AG09309 (cell line): Measurements from ENCODE around the gene HOXD9.

Source experiments
- DNase-seq: peaks from one replicate; pipeline ENCODE4 v3.0.0-alpha.2; 2010; ENCODE audit warnings: low read depth
- H3K4me3 ChIP-seq: 2 replicates; pipeline ENCODE4 v1.5.1; 2011; ENCODE audit warnings: mild to moderate bottlenecking, low read depth, low read length, moderate library complexity; ENCODE audit not compliant: control insufficient read depth
- TF ChIP-seq, protein P1 (sequence below): IDR thresholded peaks from 2 replicates; pipeline ENCODE4 v1.5.1; 2011; ENCODE audit warnings: mild to moderate bottlenecking, low read depth, low read length, inconsistent platforms; ENCODE audit not compliant: insufficient read depth, control insufficient read depth; ENCODE audit errors: missing control alignments

HOXD9 gene

DNA sequence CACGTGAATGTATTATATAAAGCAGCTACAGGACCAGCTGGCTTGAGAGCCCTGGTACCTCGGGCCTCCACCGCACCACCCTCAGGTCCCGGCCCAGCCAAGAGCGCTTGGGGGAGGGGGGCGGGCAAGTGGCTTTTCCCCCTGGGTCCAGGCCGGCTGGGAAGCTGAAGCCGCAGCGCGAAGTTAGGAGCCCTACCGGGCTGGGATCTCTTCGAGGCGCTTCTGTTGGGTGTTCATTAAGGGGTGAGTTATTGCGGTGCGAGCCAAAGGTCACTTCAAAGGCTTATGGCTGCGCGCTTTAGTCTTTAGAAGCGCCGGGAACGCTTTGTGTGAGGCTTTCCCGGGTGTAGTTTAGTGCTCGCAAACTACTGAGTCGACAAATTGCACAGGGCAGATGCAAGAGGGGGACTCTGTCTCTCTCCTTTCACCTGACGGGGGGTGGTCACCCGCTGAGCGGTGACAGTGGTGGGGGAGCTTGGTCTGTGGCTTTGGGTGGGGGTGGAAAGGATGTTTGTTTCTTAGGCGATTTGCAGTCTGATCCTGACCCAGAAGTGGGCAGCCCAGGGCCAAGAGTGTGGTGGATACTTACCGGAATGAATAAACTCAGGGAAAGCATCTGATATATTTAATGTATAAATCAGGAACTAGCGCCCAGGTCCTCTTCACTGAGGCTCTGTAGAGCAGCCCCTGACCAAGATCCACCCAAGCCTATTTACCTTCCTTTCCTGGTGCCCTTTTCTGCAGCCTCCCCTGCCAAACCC lies 40.6 kb downstream of the HOXD9 start:
- TF ChIP-seq, protein P1, sequence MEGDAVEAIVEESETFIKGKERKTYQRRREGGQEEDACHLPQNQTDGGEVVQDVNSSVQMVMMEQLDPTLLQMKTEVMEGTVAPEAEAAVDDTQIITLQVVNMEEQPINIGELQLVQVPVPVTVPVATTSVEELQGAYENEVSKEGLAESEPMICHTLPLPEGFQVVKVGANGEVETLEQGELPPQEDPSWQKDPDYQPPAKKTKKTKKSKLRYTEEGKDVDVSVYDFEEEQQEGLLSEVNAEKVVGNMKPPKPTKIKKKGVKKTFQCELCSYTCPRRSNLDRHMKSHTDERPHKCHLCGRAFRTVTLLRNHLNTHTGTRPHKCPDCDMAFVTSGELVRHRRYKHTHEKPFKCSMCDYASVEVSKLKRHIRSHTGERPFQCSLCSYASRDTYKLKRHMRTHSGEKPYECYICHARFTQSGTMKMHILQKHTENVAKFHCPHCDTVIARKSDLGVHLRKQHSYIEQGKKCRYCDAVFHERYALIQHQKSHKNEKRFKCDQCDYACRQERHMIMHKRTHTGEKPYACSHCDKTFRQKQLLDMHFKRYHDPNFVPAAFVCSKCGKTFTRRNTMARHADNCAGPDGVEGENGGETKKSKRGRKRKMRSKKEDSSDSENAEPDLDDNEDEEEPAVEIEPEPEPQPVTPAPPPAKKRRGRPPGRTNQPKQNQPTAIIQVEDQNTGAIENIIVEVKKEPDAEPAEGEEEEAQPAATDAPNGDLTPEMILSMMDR: no peak
- H3K4me3 ChIP-seq: no peak overlapping the region

DNA sequence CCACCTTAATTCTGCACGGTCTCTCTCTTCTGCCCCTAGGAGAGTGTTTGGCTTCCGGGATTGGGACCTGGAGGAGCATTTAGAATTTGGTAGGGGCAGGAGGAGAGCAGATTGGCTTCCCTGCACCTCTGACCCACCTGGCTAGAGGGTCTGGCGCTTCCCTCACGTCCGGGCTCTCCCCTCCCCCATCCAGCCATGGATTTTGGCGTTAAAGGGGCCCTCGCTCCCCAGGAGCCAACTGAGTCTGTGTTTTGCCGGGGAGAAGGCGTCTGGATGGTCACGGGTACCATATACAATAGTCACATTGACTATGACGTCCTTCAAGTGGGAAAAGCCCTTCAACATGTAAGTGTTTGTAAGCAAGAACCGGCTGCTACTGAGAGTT lies 41.1 kb downstream of the HOXD9 start:
- no peak for DNase-seq
- H3K4me3 ChIP-seq: no peak overlapping the region
- TF ChIP-seq, protein P1: no peak

More for the DNA sequence above, 40.6 kb downstream of the HOXD9 start:
- no peak for DNase-seq

DNA sequence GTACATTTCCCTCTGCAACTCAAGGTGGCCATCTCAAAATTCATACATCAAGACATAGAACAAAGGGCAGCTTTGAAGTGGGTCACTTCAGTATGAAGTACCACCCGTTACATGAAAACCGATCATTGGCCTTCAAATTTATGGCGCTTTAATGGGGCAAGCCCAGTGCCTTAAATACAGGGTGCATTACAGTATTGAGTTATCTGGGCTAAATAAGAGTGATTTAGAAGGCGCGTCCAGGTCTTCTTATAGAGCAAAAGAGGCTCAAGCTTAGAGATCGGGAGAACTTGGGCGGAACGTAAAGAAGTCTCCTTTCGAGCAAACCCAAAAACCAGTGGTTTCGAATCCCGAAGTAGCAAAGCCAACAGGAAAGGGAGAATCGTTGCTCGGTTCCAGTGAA lies 41.7 kb downstream of the HOXD9 start:
- TF ChIP-seq, protein P1: no peak
- H3K4me3 ChIP-seq: no peak overlapping the region
- no peak for DNase-seq

DNA sequence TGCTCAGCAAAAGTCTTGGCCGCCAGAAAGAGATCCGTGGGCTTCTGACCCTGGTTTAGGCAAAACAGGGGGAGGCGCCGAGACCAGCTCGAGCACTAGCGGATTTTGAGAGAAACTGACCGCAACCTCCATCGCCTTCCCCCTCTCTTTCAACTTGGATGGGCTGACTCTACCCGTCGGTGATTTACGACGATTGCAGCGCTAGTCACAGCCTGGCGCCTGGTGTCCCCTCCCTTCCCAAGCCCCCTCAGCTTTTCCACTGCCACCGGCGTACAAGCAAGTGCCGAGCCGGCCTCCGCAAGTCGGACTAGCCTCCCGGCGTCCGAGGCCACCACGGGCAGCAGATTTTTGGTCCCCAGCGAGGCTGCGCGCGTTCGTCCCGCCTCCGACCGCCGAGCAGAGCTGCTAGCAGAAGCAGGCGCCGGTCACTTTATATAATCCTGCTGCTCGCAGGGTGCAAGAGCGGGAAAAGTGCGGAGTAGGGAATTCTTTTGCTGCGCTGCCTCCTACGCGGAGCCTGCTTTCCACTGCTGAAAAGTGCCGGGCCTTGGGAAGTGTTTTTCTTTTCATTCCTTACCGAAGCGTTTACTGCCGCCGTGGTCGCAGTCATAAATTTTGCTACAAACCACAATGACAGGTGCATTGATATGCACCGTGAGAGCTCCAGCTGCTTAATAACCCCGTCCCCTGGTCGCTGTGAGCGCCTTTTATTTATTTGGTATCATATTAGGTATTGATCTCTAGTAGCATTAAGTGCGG lies 42.3 kb downstream of the HOXD9 start:
- TF ChIP-seq, protein P1: no peak
- no peak overlapping the region for H3K4me3 ChIP-seq
- DNase-seq: no peak

DNA sequence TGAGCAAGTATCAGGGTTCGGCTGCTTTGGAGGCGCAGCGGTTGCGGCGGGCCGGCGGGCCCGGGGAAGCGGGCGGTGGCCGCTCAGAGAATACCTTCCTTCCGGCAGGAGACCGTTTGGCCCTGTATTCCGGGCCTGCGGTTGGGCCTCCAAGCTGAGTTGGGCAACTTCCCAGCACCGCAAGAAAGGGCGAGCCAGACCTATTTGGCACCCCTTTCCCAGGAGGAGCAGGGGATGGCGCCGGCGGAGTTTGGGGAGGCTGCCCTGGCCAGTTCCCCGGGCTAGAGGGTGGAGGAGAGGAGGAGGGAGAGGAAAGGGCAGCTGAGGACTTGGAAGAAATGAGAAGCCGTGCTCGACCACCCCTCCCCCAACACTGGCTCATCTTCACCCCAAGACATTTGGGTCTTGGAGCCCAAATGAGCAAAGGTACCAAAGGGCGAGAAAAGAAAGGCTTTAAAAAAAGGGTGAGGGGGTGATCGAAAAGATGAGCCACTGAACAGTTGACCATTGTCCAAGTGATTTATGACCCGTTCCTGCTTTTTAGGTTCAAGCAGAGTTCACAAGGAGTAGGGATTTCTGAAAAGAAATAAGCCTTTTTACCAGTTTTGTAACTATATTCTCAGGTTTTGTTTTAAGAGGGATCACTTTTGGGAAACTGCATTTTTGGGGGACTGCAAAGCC lies 43.0 kb downstream of the HOXD9 start:
- no peak overlapping the region for H3K4me3 ChIP-seq
- TF ChIP-seq, protein P1: no peak
- DNase-seq: no peak

DNA sequence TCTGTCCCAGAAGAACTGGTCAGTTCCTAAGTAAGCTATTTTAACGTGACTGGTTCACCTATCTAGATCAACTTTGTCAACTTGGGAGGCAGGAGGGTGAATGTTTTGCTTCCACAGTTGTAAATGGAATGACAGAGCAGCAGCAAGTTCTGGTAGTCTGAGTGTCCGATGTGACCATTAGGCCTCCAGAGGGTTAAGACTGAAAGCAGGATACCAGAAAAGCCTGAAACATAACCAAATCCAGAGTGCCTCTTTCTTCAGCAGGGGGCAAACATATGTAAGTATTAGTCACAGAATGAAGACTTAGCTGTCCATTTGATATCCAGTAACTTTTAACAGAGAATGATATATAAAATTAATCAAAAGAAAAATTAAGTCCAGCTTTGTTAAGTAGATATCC lies 43.8 kb downstream of the HOXD9 start:
- H3K4me3 ChIP-seq: no peak overlapping the region
- DNase-seq: no peak
- TF ChIP-seq, protein P1: no peak
